ENCODE results near the gene DNHD1.

Gene DNHD1

DNA sequence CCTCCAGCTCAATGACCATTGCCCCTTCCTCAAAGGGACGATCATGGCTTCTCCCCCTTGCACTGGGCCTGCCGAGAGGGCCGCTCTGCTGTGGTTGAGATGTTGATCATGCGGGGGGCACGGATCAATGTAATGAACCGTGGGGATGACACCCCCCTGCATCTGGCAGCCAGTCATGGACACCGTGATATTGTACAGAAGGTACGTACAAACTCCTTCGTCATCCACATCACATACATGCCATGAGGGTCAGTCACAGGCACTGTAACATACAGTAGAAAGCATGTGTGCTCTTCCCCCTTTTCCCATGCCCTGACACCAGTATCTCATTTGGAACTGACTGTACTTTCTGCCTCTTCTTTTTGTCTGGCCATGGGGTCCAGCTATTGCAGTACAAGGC, 110.9 kb downstream of the DNHD1 start:
- FAIRE-seq (no peak), DNase-seq (ENCODE audit: insufficient read length, low spot score) (no peak)

DNA sequence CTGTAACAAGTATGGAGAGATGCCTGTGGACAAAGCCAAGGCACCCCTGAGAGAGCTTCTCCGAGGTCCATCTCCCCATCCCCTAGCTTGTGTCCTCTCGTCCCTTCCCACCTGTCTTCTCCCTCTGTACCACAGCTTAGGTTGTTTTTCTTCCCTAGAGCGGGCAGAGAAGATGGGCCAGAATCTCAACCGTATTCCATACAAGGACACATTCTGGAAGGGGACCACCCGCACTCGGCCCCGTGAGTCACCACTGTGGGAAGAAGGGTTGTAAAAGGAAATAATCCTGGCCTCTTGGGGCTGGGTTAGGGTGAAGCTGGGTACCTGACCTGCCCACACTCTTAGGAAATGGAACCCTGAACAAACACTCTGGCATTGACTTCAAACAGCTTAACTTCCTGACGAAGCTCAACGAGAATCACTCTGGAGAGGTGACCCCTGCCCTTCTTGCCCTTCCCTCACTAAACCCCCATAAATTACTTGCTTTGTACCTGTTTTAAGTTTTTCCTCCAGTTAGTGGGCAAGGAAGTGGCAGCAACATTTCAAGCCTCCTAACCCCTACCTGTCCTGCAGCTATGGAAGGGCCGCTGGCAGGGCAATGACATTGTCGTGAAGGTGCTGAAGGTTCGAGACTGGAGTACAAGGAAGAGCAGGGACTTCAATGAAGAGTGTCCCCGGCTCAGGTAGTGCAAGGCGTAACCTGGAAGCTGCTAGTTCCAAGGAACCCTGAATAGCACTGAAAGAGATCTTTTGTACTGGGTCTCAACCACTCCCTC, 111.8 kb downstream of the DNHD1 start:
- no peak for DNase-seq (ENCODE audit: insufficient read length, low spot score)
- no peak for FAIRE-seq

DNA sequence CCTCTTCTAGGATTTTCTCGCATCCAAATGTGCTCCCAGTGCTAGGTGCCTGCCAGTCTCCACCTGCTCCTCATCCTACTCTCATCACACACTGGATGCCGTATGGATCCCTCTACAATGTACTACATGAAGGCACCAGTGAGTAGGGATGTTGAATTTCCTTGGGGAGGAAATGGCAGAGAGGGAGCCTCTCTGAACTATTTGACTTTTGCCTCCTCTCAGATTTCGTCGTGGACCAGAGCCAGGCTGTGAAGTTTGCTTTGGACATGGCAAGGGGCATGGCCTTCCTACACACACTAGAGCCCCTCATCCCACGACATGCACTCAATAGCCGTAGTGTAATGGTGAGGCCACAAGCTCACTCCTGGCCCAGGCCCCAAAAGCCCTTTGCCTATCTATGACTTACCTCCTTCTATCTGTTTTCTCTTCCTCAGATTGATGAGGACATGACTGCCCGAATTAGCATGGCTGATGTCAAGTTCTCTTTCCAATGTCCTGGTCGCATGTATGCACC, 112.5 kb downstream of the DNHD1 start:
- FAIRE-seq, result no peak
- no peak for DNase-seq (ENCODE audit: insufficient read length, low spot score)

DNA sequence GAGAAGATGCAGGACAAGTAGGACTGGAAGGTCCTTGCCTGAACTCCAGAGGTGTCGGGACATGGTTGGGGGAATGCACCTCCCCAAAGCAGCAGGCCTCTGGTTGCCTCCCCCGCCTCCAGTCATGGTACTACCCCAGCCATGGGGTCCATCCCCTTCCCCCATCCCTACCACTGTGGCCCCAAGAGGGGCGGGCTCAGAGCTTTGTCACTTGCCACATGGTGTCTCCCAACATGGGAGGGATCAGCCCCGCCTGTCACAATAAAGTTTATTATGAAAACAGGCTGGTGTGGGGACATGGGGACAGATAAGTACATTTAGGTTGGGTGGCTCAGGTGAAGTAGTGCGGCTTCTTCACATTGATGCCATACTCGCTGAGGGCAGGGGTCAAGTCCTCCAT, 113.5 kb downstream of the DNHD1 start:
- DNase-seq (ENCODE audit: insufficient read length, low spot score), result no peak
- no peak for FAIRE-seq

DNA sequence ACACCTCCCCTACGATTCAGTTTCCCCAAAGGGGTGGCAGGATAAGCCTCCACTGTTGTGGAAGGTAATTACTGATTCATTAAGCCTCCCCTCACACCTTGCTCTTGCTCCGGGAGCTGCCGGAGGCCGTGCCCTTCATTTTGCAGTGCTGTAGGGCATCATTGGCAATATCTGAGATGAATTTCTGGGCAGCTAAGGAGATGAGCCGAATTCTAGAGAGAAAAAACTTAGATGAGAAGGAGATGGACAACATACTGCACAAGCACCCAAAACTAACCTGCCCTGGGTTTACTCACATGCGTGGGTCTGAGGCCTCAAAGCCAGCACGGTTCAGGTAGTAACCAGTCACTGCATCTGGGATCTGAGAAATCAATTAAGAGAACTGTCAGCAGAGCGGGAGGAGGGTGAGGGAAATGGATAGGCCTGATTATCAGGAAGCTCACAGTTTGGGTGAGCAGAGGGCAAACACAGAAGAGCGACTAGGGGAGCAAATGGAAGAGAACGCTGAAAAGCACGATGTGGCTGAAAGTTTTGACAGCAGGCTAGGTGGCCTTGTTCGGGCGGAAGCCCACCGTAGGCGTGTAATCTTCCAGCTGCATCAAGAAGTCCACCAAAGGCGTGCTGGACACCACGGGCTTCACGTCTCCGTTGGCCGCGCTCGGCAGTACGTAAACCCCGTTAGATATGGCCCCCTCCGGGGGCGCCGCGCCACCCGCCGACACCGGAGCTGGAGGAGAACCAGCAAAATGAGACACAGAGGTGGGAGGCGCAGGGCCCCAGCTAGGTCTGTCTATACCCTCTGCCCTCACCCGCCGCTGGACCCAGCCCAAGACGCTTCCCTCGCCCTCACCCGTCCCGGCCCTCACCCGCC, 114.2 kb downstream of the DNHD1 start:
- FAIRE-seq, result no peak
- no peak for DNase-seq (ENCODE audit: insufficient read length, low spot score)

DNA sequence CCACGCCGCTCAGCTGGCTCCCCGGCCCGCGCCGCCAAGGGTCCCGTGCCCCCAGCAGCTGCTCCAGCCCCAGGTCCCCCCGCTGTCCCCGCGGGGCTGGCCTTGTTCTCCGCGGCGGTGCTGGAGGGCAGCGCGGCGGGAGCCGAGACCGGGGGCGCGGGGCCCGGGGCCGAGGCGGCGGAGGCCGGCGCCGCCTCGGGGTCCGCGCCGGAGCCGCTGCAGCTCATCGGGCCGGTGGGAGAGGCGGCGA, 114.8 kb downstream of the DNHD1 start:
- FAIRE-seq (no peak), DNase-seq (ENCODE audit: insufficient read length, low spot score) (no peak)

DNA sequence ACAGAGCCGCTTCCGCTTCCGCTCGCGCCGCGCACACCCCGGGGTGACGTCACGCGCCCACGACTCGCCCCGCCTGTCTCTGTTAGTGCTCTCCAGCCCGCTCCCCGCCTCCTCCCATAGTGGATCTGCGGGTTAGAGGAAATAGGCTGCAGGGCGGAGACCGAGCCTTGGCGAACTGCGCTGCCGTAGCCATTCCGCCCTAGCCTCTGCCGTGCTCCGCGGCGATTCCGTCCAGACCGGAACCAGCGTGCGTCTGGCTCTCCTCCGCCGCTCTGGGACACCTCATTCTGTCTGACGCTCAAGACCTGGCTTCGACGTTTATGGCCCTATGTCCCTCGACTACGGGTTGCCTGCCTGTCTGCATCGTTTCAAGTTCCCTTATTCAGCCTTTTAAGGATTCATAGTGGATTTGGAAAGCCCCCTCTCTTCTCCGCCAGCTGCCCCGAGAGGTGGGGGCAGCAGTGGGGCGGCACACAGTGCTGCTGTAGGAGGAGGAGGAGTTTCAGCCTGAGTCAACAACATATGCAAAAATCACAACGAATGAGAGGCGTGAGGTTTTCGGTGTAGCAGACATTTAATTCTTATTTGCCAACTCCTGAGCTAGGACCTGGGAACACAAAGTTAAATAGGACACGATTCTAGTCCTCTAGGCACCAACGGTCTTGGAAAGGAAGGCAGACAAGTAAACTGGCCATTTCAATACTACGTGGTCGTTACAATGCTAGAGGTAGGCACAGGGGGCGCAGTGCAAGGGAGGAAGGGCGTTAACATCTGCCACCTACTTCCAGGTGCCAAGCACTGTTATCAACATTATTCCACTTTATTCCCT, 115.3 kb downstream of the DNHD1 start, which contains the start of gene TAF10:
TSS of gene TAF10 (minus strand) at position 4 of the 829 bp plus-strand sequence. CDS start 27 bp downstream, outside the sequence.
- FAIRE-seq, result peak; percentile 95

DNA sequence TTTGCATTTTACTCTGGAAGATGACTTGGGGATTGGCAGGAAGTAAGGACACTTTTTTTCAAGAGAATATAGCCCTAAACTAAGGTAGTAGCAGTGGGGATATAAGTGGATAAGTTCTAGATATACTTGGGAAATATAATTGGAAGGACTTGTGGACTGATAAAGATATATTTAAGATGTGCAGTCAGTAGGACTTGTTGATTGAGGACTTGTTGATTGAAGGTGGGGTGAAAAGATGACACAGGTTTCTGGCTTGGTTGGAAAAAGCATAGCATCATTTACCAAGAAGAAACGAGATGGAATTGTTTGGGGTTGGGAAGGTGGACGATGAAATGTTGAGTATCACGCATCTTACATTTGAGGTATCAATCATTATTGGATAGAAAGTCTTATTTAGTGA, 116.4 kb downstream of the DNHD1 start:
- no peak for DNase-seq (ENCODE audit: insufficient read length, low spot score)
- no peak for FAIRE-seq

More for the DNA sequence above, 115.3 kb downstream of the DNHD1 start, which contains the start of gene TAF10:
- peak; percentile 78 for DNase-seq (ENCODE audit: insufficient read length, low spot score)

DNA sequence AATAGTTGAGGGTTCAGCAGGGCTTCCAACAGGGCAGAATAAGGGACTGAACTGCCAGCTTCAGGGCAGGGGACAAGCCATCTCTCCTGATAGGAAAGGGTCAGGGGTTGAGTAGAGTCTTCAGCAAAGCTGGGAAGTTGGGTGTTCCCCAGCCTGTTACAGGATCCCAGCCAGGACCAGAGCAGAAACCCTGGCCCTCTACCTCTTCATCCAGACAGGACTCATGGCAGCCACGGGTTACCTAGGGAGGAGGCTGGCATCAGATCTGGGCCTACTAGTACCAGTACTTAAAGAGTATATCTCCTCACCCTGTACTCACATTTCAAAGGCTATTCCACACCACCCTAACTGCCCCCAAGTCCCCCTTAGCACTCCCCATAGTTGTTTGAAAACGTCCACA, 117.4 kb downstream of the DNHD1 start:
- FAIRE-seq (no peak), DNase-seq (ENCODE audit: insufficient read length, low spot score) (no peak)

DNA sequence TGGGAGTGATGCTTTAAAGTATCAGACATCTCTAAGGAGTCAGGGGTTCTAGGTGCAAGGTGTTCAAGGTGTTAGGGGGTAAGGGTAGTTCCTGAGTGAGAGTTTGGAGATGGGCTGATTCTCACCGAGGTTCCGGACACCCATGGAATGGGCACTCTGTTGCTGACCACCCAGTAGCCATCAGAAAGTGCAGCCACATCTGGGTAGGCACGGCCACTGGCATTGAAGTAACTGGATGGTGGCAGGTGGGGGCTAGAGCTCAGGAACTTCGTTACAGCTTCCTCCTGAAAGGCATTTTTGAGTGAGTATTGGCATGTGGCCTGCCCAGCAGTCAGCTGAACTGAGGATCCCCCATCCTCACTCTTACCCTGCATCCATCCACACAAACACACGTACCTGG, 118.0 kb downstream of the DNHD1 start:
- FAIRE-seq, result no peak

DNA sequence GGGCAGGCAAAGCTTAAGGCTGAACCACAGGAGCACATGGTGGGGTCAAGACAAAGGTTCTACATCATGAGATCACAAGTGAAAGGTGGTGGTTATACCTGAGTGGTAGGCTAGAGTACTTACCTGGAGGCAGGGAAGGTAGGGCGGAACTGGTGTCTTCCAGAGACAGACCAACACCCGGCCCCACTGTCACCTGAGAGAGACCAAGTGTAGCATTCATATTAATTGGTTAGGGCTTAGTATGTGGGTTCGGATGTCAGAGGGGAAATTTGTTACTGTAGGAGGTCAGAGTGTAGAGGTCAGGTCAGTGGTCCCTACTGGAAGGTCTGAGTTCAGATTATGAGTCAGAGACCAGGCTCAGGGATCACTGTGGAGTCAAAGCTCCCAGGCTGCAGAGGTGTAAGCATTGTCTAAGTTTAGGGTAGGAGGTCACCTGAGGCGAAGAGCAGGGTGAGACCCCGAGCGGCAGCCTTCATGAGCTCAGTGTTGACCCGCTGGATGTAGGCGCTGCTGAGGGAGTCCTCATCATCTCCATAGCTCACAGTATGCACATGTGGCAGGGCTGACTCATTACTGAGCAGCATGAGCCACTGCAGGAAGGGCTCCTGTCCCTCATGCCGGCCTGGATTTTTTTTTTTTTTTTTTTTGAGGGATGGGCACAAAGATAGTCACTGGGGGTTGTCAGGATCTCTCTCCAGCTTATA, 119.0 kb downstream of the DNHD1 start:
- no peak for FAIRE-seq
- DNase-seq (ENCODE audit: insufficient read length, low spot score), result no peak

More for the DNA sequence above, 118.0 kb downstream of the DNHD1 start:
- no peak for DNase-seq (ENCODE audit: insufficient read length, low spot score)

DNA sequence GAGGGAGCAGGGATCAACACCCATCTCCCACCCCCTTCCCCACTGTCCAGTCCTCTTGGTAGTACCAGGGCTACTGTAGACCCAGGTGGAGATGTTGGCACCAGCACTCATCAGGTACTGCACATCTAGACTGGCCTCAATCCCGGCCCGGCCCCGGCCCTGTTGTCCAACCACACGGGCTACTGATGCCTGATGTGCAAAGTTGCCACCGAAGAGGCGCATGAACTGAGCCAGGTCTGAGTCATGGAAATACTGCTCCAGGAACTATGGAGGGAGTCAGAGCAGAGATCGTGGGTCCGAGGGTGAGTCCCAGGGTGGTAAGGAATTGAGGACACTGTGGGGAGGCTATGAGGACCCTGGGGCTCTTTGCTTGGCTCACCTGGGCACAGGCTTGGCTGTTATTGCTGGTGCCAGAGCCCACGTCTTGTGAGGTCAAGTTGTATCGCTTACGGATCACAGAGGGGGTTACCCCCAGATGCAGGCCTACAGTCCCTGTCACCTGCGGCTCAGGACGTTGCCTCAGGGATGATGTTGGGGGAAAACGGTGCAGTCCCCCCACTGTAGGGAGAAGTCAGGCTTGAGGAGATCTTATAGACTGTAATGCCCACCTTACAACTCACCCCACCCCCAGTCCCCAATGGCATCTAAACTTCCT, 119.6 kb downstream of the DNHD1 start:
- FAIRE-seq, result no peak

DNA sequence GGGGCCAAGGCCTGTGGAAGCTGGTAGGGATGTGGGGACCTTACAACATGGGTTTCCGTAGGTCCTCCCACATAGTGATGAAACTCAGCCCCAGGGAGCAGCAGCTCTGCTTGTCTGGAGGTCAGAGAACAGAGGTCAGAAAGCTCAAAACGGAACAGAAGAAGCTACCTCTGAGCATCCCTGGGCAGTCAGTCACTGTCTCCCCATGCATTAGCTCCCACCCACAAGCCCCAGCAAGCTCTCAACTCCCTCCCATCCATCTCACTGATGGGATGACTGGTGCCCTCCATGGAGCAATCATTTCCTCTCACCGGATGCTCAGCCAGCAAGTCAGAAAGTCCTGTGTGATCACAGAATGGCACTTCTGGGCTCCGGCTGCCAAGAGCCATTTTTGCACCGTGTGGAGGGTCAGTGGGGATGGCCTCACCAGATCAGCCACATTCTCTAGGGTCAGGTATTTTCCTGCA, 120.3 kb downstream of the DNHD1 start:
- FAIRE-seq (no peak), DNase-seq (ENCODE audit: insufficient read length, low spot score) (no peak)

More for the DNA sequence above, 119.6 kb downstream of the DNHD1 start:
- DNase-seq (ENCODE audit: insufficient read length, low spot score), result no peak

DNA sequence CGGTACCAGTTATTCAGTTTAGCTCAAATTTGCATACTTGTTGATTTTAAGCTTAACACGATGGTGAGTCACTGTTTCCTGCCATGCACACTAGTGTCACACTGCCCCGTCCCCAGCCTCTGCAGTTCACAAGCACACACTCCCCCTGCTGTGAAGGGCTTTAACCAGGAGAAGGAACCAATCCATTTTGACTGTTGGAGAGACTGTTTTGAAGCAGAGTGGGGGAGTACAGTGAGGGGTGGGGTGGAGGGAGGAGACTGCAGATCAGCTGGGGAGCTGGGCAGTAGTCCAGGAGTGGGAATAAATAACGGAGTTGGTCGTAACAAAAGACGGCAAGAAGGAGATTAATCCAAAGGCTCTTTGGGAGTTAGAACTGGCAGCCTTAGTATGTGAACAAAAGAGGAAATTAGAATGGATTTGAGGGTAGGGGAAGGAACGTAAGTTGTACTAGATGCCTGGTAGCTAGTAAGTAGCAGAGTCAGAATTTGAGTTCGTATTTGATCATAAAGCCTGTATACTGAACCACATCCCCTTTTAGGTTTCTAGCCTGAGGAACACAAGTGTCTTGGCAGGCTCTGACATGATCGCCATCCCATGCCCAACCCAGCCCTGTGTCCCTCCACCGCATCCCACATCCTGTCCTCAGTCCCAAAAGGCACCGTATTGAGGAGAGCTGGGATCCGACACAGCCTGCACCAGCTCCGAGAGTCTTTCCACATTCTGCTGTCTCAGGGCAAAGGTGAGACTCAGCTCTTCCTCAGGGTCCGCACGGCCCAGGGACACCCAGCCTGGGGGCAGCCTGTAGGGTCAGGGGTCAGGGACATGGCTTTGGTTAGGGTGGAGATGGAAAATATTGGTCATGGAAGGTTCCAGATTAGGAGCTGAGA, 121.3 kb downstream of the DNHD1 start:
- no peak for DNase-seq (ENCODE audit: insufficient read length, low spot score)
- FAIRE-seq, result peak; percentile 66

DNA sequence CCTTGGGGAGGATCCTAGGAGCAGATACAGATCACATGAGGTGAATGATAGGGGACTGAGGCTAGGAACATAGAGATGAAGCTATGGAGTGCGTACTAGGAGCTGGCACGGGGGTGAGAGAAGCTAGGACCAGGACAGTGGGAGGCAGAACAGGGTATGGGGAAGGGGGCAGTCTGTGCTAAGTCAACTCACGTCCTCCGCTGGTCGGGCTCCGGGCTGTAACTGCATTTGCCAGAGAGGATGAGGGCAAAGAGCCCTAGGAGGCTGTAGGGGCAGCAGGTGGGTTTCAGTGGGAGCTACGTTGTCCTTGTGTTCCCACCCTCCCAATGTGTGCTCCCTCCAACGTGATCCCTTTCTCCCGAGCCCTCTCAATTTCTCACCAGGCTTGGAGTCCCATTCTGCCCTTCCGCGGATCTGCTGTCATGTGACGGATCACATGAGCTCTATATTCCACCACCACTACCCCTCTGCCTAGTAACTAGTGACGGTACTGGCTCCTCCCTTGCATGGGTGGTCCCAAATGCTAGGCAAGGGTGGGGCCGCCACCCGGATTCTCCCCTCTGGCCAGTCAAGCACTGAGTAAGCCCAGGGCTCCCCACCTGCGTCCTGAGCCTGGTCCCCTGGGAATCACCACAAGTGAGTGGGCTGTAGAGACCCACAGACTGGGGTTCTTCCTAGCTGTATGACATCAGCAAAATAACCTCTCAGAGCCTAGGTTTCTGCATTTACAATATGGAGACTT, 122.1 kb downstream of the DNHD1 start, which contains the start of gene TPP1:
TSS of gene TPP1 (minus strand) at position 419 of the 742 bp plus-strand sequence. CDS start at position 397, 22 bp downstream.
- FAIRE-seq, result peak; percentile 97
- peak; percentile 97 for DNase-seq (ENCODE audit: insufficient read length, low spot score)

DNA sequence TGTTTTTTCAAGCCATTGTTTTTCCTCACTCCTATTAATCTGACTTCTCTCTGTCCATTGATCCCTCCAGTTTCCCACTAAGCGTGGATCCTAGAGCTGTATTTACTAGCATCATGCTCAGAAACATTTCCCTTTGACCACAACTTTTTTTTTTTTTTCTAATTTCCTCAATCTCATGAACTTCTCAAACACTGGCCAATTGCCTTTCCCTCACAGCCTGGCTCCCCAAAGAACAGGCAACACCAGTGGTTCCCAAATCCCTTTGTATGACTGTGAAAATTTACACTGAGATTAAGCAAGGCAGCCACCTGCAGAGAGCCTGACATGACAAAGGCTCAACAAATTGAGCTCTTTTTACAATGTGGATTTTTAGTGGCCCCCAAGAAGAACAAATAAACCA, 123.6 kb downstream of the DNHD1 start:
- DNase-seq (ENCODE audit: insufficient read length, low spot score), result no peak
- no peak for FAIRE-seq
